Mesothelial cell of epicardium (in vitro differentiated cells): Measurements from ENCODE around the gene CIROP. TPM values are rescaled to one million over a fixed set of nuclear protein-coding genes. Genes with fewer than 3 reads are reported as not detected.

ENCODE experiments used
- DNase-seq, 2 experiments: peaks; one replicate each; pipeline ENCODE4 v3.0.0; 2021; ENCODE audit warnings: low spot score in 2 of 2; ENCODE audit not compliant: unreplicated experiment in 2 of 2
- H3K27ac Mint-ChIP-seq: 2 replicates; pipeline ENCODE4 v1.8.0; 2021; ENCODE audit warnings: mixed read lengths
- H3K27me3 Mint-ChIP-seq: 2 replicates; pipeline ENCODE4 v1.8.0; 2021; ENCODE audit warnings: low read depth, mixed read lengths
- H3K36me3 Mint-ChIP-seq: 2 replicates; pipeline ENCODE4 v1.8.0; 2021; ENCODE audit warnings: mixed read lengths
- H3K4me1 Mint-ChIP-seq: 2 replicates; pipeline ENCODE4 v1.8.0; 2021; ENCODE audit warnings: mixed read lengths
- H3K4me3 Mint-ChIP-seq: 2 replicates; pipeline ENCODE4 v1.8.0; 2021; ENCODE audit warnings: mild to moderate bottlenecking, moderate library complexity, mixed read lengths
- H3K9me3 Mint-ChIP-seq: 2 replicates; pipeline ENCODE4 v1.8.0; 2021; ENCODE audit warnings: mixed read lengths
- total RNA-seq: library from RNA; stranded (reverse); gene quantifications from 3 replicates; pipeline ENCODE4 v1.2.1, GENCODE V29; 2021
- TF ChIP-seq, protein P1 (sequence below): fragments of 200-600 bp; sonication (generic); IDR thresholded peaks from one replicate; pipeline ENCODE4 v1.5.0; 2021; ENCODE audit warnings: antibody characterized with exemption; ENCODE audit not compliant: unreplicated experiment

The CIROP gene
- total RNA-seq, 1 donor from 2014 or later, result not detected

DNA sequence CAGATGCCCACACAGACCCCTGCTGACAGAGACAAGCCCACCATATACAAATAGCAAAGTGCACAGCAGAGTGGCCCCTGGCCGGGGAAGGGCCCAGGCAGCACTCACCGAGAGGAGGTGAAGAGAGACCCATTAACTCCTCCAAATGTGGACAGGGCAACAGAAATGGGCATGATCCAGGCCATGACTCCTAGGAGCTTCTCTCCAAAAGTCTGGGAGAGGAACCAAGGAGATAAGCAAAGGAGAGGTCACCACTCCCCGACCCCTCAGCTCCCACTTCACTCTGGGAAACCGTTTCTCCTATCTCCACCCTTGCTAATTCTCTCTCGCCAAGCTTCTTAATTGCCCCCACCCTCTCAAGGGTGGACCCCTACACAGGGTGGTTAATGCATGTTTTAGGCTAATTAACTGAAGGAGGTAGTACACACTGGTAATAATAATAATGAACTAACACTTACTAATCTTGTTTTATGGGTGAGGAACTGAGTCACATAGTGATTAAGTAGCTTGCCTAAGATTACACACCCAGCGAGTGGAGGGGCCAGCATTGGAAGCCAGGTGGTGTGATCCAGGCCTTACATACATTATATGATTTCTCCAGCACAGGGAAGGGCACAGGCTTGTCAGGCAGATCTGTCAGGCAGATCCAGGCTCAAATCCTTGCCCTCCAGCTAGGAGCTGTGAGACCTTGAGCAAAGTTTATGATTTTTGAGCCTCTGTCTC lies 33.2 kb upstream of the CIROP start:
- TF ChIP-seq, protein P1, sequence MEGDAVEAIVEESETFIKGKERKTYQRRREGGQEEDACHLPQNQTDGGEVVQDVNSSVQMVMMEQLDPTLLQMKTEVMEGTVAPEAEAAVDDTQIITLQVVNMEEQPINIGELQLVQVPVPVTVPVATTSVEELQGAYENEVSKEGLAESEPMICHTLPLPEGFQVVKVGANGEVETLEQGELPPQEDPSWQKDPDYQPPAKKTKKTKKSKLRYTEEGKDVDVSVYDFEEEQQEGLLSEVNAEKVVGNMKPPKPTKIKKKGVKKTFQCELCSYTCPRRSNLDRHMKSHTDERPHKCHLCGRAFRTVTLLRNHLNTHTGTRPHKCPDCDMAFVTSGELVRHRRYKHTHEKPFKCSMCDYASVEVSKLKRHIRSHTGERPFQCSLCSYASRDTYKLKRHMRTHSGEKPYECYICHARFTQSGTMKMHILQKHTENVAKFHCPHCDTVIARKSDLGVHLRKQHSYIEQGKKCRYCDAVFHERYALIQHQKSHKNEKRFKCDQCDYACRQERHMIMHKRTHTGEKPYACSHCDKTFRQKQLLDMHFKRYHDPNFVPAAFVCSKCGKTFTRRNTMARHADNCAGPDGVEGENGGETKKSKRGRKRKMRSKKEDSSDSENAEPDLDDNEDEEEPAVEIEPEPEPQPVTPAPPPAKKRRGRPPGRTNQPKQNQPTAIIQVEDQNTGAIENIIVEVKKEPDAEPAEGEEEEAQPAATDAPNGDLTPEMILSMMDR, result no peak
- DNase-seq, result no peak
- no peaks in the 10 kb centered on the region for H3K9me3 Mint-ChIP-seq
- H3K27ac Mint-ChIP-seq, result no peak overlapping the region
- no peak overlapping the region for H3K4me3 Mint-ChIP-seq
- peaks cover 24% of the 10 kb centered on the region for H3K36me3 Mint-ChIP-seq
- no peaks in the 10 kb centered on the region for H3K27me3 Mint-ChIP-seq
- H3K4me1 Mint-ChIP-seq, result peaks cover 8% of the 10 kb centered on the region

GRCh38 chr14:23137192-23137812 lies 32.5 kb upstream of the CIROP start:
- Mint-ChIP-seq H3K27me3 (no peaks in the 10 kb centered on the region), H3K27ac (no peak overlapping the region), H3K4me3 (no peak overlapping the region), H3K4me1 (peaks cover 7% of the 10 kb centered on the region), H3K9me3 (no peaks in the 10 kb centered on the region), H3K36me3 (peaks cover 24% of the 10 kb centered on the region)
- no peak for DNase-seq
- TF ChIP-seq, protein P1, result no peak

DNA sequence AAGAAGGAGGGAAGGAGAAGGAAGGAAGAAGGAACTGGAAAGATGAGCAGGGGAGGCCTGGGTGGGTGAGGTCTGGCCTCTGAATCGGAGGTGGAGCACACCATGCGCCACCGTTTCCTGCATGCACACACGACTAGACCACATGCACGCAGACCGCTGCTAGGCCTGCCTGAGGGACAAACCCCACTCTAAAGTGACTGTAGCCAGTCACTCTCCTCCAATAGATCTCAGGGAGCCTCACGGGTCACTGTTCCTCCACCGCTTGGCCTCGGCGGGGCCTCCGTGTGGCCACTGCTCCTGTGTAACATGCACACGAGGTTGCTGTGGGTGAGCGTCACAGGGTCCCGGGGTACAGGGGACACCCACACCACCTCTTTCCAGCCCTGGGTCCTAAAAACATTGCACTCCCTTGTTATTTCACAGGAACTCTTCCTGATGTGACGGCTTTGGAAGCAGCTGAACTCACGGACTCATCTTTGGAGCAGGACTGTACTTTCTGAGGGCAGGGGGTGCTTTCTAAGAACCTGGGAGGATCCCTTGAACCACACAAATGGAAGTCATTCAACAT lies 31.9 kb upstream of the CIROP start:
- Mint-ChIP-seq H3K27ac (no peak overlapping the region), H3K4me3 (no peak overlapping the region), H3K4me1 (peaks cover under 1% of the 10 kb centered on the region), H3K9me3 (no peaks in the 10 kb centered on the region), H3K27me3 (no peaks in the 10 kb centered on the region), H3K36me3 (peaks cover 26% of the 10 kb centered on the region)
- TF ChIP-seq, protein P1, result no peak
- DNase-seq, result no peak

DNA sequence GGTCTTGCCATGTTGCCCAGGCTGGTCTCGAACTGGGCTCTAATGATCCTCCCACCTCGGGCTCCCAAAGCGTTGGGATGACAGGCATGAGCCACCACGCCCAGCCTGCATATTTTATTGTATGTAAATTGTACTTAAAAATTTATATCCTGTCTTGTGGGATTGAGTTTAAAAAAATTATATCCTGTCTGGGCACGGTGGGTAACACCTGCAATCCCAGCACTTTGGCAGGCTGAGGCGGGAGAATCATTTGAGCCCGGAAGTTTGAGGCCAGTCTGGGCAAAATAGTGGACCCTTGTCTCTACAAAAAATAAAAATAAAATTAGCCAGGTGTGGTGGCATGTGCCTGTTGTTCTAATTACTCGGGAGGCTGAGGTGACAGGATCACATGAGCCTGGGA lies 28.2 kb upstream of the CIROP start:
- Mint-ChIP-seq H3K4me1 (no peaks in the 10 kb centered on the region), H3K36me3 (peaks cover 29% of the 10 kb centered on the region), H3K9me3 (no peaks in the 10 kb centered on the region), H3K27me3 (no peaks in the 10 kb centered on the region), H3K27ac (no peak overlapping the region), H3K4me3 (no peak overlapping the region)
- no peak for DNase-seq
- TF ChIP-seq, protein P1, result no peak

DNA sequence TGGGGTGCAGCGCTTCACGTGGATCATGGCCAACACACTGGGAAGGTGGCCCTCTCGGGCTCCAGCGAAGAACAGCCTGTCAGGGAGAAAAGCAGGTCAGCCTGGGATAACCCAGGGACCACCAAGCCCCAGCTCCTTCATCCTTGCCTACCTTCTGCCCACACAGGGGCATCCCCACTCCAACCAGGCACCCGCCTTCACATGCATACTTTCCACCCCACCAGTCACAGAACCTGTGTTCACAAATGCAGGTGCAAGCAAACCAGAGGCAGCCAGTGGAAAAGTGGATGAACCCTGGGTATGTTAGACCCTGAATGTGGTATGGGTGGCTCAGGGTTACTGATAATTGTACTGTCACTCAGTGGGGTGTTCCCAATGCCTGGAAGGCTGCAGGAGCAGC lies 26.7 kb upstream of the CIROP start:
- TF ChIP-seq, protein P1, result no peak
- DNase-seq, result no peak
- Mint-ChIP-seq H3K27ac (no peak overlapping the region), H3K9me3 (no peaks in the 10 kb centered on the region), H3K27me3 (no peaks in the 10 kb centered on the region), H3K36me3 (peaks cover 28% of the 10 kb centered on the region), H3K4me1 (no peaks in the 10 kb centered on the region), H3K4me3 (no peak overlapping the region)
